K562 (cell line): ENCODE results near the gene MX1. TPM values are rescaled to one million over a fixed set of nuclear protein-coding genes. Genes with fewer than 3 reads are reported as not detected.

Experiments used
- ATAC-seq: fragments of 200-7000 bp; cut with Tn5 transposase; 3 replicates; pipeline ENCODE4 v1.9.1; 2020; ENCODE audit warnings: moderate library complexity
- BruUV-seq: library from RNA; stranded (reverse); fragments of 400-500 nt; replicated peaks from 2 replicates; lab custom pipeline; 2021; lab: Mats Ljungman, UMichigan
- CTCF ChIA-PET: fragments of 300-600 bp; formaldehyde crosslinking; extraction: SDS; loops from one replicate; lab custom pipeline; 2021; ENCODE audit warnings: low intra/inter-chr PET ratio; lab: Yijun Ruan, JAX
- POLR2A ChIA-PET: fragments of 300-600, 350-650 bp; sonication (Branson Sonifier 250); formaldehyde crosslinking; extraction: SDS; loops from one replicate; lab custom pipeline; 2021; ENCODE audit warnings: antibody characterized with exemption, inconsistent platforms; lab: Yijun Ruan, JAX
- DNase-seq, 4 experiments: peaks; one replicate each; pipeline versions ENCODE4 v3.0.0 to v3.0.0-alpha.2; 2011 to 2018; ENCODE audit warnings: low spot score in 3 of 4, mixed read lengths in 3 of 4; ENCODE audit errors: extremely low read depth in 1 of 4
- FAIRE-seq: peaks from 2 replicates; lab custom pipeline; 2011; peaks lifted over from hg19 to GRCh38; lab: Jason Lieb, UNC
- H2AFZ ChIP-seq: 2 replicates; pipeline ENCODE4 v1.6.0; 2011; ENCODE audit warnings: low read depth, low read length, control low read depth, inconsistent platforms
- H3K27ac ChIP-seq: fragments of 200-600 bp; 3 replicates; pipeline ENCODE4 v1.8.0; 2011; ENCODE audit warnings: low read depth, mild to moderate bottlenecking, control low read depth, inconsistent platforms, low read length, moderate library complexity, mixed read lengths; ENCODE audit errors: extremely low read depth
- H3K27me3 ChIP-seq, 2 experiments: fragments of 300-600 bp in 1 of 2; 2 replicates in 1 of 2; 3 replicates in 1 of 2; pipeline versions ENCODE4 v1.6.0 to v1.8.0; 2011; ENCODE audit warnings: inconsistent platforms in 2 of 2, low read length in 2 of 2, mild to moderate bottlenecking in 1 of 2, mixed read lengths in 1 of 2, moderate library complexity in 1 of 2; ENCODE audit not compliant: control insufficient read depth in 2 of 2, insufficient read depth in 2 of 2
- H3K36me3 ChIP-seq: fragments of 300-600 bp; 3 replicates; pipeline ENCODE4 v1.8.0; 2011; ENCODE audit warnings: mild to moderate bottlenecking, low read length, inconsistent platforms; ENCODE audit not compliant: control insufficient read depth, insufficient read depth
- H3K4me1 ChIP-seq, 2 experiments: fragments of 200-600 bp in 1 of 2; replicated peaks in 1 of 2; 2 replicates in 1 of 2; 3 replicates in 1 of 2; pipeline versions ENCODE4 v1.5.1 to v1.8.0; 2011; ENCODE audit warnings: inconsistent platforms in 2 of 2, low read length in 2 of 2, mild to moderate bottlenecking in 1 of 2, mixed read lengths in 1 of 2, moderate library complexity in 1 of 2; ENCODE audit not compliant: control insufficient read depth in 2 of 2, insufficient read depth in 2 of 2
- H3K4me2 ChIP-seq: 2 replicates; pipeline ENCODE4 v1.6.1; 2011; ENCODE audit warnings: low read length, control low read depth, inconsistent platforms, mixed read lengths; ENCODE audit not compliant: insufficient read depth
- H3K4me3 ChIP-seq: fragments of 200-600 bp; sonication (generic), shearing (Covaris generic); 2 replicates; pipeline ENCODE4 v1.5.1; 2016; ENCODE audit warnings: control low read depth, inconsistent platforms
- H3K79me2 ChIP-seq: fragments of 200-600 bp; 3 replicates; pipeline ENCODE4 v1.8.0; 2011; ENCODE audit warnings: low read length, inconsistent platforms; ENCODE audit not compliant: control insufficient read depth, insufficient read depth
- H3K9ac ChIP-seq, 2 experiments: 2 replicates each; pipeline versions ENCODE4 v1.6.0 to v1.6.1; 2011; ENCODE audit warnings: low read depth in 2 of 2, low read length in 2 of 2, control low read depth in 1 of 2, inconsistent platforms in 1 of 2, mild to moderate bottlenecking in 1 of 2, mixed read lengths in 1 of 2; ENCODE audit not compliant: insufficient read depth in 1 of 2
- H3K9me1 ChIP-seq: one replicate; pipeline ENCODE4 v1.6.0; 2011; ENCODE audit warnings: inconsistent platforms, mild to moderate bottlenecking, low read length, moderate library complexity; ENCODE audit not compliant: control insufficient read depth, insufficient read depth
- H3K9me3 ChIP-seq: replicated peaks from 2 replicates; pipeline ENCODE4 v1.5.1; 2011; ENCODE audit warnings: low read depth, low read length, inconsistent platforms; ENCODE audit not compliant: control insufficient read depth, insufficient read depth
- H4K20me1 ChIP-seq: replicated peaks from 2 replicates; pipeline ENCODE4 v1.6.1; 2011; ENCODE audit warnings: low read length, inconsistent platforms, mixed read lengths; ENCODE audit not compliant: control insufficient read depth, insufficient read depth
- CBX8 ChIP-seq: fragments of 200-600 bp; sonication (generic); IDR thresholded peaks from 2 replicates; pipeline ENCODE4 v1.6.1; 2012; ENCODE audit warnings: borderline replicate concordance, mixed run types, low read depth, mild to moderate bottlenecking, moderate library complexity, mixed read lengths, low read length, control low read depth, inconsistent platforms; ENCODE audit not compliant: poor library complexity, severe bottlenecking; ENCODE audit errors: extremely low read depth
- FIP1L1 ChIP-seq: fragments of 200-400 bp; formaldehyde crosslinking; IDR thresholded peaks from 2 replicates; pipeline ENCODE4 v1.6.1; 2018; ENCODE audit warnings: mild to moderate bottlenecking, low read depth, low read length; ENCODE audit not compliant: poor library complexity, severe bottlenecking
- HNRNPLL ChIP-seq: fragments of 200-400 bp; formaldehyde crosslinking; IDR thresholded peaks from 2 replicates; pipeline ENCODE4 v1.6.1; 2017; ENCODE audit warnings: low read length, low read depth, mild to moderate bottlenecking; ENCODE audit not compliant: poor library complexity, severe bottlenecking
- PHF21A ChIP-seq: fragments of 450-650 bp; IDR thresholded peaks from 2 replicates; pipeline ENCODE4 v1.6.1; 2017; ENCODE audit warnings: low read depth, borderline replicate concordance
- SIN3B ChIP-seq: fragments of 450-650 bp; IDR thresholded peaks from 2 replicates; pipeline ENCODE4 v1.6.1; 2017; ENCODE audit warnings: low read depth, mild to moderate bottlenecking, moderate library complexity
- WGBS: fragments of 100-300 bp; shearing (Covaris generic); methylation state at CpG from one replicate; pipeline ENCODE4 v1.1.6; 2016; ENCODE audit warnings: low coverage, mixed read lengths; ENCODE audit not compliant: insufficient coverage; ENCODE audit errors: missing lambda C conversion rate; 5-methylcytosine and 5-hydroxymethylcytosine counted together
- in situ Hi-C: fragments of 300-500 bp; cut with MboI; formaldehyde crosslinking; loops from 4 replicates; pipeline ENCODE4 v1.15.0; 2018; ENCODE audit warnings: inconsistent platforms, mixed read lengths
- intact Hi-C: fragments of 100-400 bp; cut with micrococcal nuclease; formaldehyde crosslinking; loops from 2 replicates; pipeline ENCODE4 v1.14.2; 2022
- polyA plus RNA-seq, 8 experiments: library from polyadenylated mRNA; depleted of rRNA in 4 of 8; stranded (reverse) in 5 of 8; unstranded in 3 of 8; fragments of >200 nt; fragmentation: Nextera tagmentation in 2 of 8; fragmentation: Illumina TruSeq in 1 of 8; extraction: Ambion mirVana in 2 of 8; extraction: Trizol in 1 of 8; gene quantifications; 2 replicates each; pipeline versions ENCODE4 v1.2.1 to v1.2.3, GENCODE V29; 2011 to 2014; ENCODE audit warnings: inconsistent platforms in 1 of 8, missing spikeins in 1 of 8
- total RNA-seq, 7 experiments: library from RNA; depleted of rRNA in 6 of 7; stranded (reverse); fragments of >200 nt in 6 of 7; fragmentation: Illumina TruSeq in 2 of 7; extraction: Trizol in 2 of 7; gene quantifications; 2 replicates each; pipeline versions ENCODE4 v1.2.1 to v1.2.3, GENCODE V29; 2011 to 2021; ENCODE audit warnings: low replicate concordance in 1 of 7

MX1 gene
- total and polyA plus RNA-seq, 9 of the 15 experiments (the other 6 are each of a cell fraction or from before 2014, with no cell fraction given) = 0.07 to 0.51 (median 0.21) TPM; not detected in 5

GRCh38 chr21:41397471-41397891 is 28.6 kb upstream of the MX1 start:
- FAIRE-seq (no peak), DNase-seq (no peak), ATAC-seq (no peak)
- 0% methylated on average over 7 of the region's 7 CpGs for WGBS
- intact Hi-C loops (no loop called here), in situ Hi-C loops (no loop called here)
- ChIA-PET POLR2A (no interaction called here), CTCF (no interaction called here)
- Histone ChIP-seq H3K27me3 (peaks cover 2 to 32% of the 10 kb centered on the region in 2 experiments; a peak in 4 of 5 replicates), H3K9me1 (no peaks in the 10 kb centered on the region), H3K4me2 (no peak overlapping the region), H3K4me3 (no peak overlapping the region), H2AFZ (no peak overlapping the region), H3K9me3 (no peaks in the 10 kb centered on the region), H4K20me1 (no peaks in the 10 kb centered on the region; the same call in 1 of the 2 replicates), H3K9ac (no peak overlapping the region), H3K4me1 (no peaks in the 10 kb centered on the region), H3K36me3 (no peaks in the 10 kb centered on the region), H3K27ac (no peak overlapping the region)
- BruUV-seq = no TSS peak
- no peak for TF ChIP-seq PHF21A
- no peak for TF ChIP-seq HNRNPLL
- no peak for TF ChIP-seq SIN3B
- TF ChIP-seq, all 486 proteins: peak for 0
- no peaks in the 10 kb centered on the region for H3K79me2 ChIP-seq

GRCh38 chr21:41398251-41398650 is 27.8 kb upstream of the MX1 start:
- POLR2A ChIA-PET = no interaction called here
- intact Hi-C loops = no loop called here
- no peak overlapping the region for H3K4me3 ChIP-seq
- H3K4me2 ChIP-seq = no peak overlapping the region
- CTCF ChIA-PET = no interaction called here
- H3K4me1 ChIP-seq = no peaks in the 10 kb centered on the region
- H2AFZ ChIP-seq = no peak overlapping the region
- no peaks in the 10 kb centered on the region for H3K9me1 ChIP-seq
- H3K9ac ChIP-seq = no peak overlapping the region
- H3K27ac ChIP-seq = no peak overlapping the region
- DNase-seq = no peak
- TF ChIP-seq FIP1L1 = no peak
- TF ChIP-seq CBX8 = peak; percentile 68
- TF ChIP-seq, all 486 proteins: peak for 1
- Histone ChIP-seq H3K36me3 (no peaks in the 10 kb centered on the region), H3K9me3 (no peaks in the 10 kb centered on the region), H4K20me1 (no peaks in the 10 kb centered on the region; the same call in 1 of the 2 replicates), H3K27me3 (peaks cover 4 to 38% of the 10 kb centered on the region in 2 experiments; a peak in 4 of 5 replicates), H3K79me2 (no peaks in the 10 kb centered on the region)
- BruUV-seq = no TSS peak
- ATAC-seq (no peak), FAIRE-seq (no peak)
- in situ Hi-C loops = no loop called here
- 1% methylated on average over 4 of the region's 4 CpGs for WGBS
